ENCODE data around the gene ARFGAP3. TPM values are rescaled to one million over a fixed set of nuclear protein-coding genes. Genes with fewer than 3 reads are reported as not detected.

ARFGAP3 gene
- total RNA-seq, 2 donors from 2014 or later = 20.5 to 36.9 TPM

DNA sequence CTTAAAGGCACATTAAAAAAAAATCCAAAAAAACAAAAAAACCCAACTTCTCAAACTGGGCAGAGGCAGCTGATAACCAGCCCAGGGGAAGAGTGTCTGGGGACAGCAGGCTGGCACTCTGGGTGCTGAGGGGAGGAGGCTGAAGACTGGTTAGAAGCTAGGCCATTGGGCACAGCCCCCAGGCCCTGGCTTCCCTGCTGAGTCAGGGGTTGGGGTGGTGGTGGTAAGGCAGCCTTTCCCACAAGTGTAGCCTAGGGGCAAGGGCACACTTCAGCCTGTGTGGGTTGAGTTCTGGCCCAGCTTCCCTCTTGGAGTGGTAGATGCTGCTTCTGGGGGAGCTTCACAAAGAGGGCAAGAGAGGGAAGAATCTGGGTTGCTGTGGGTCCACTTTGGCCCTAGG, 16.3 kb upstream of the ARFGAP3 start:
- Mint-ChIP-seq H3K27ac (no peak overlapping the region), H3K4me1 (no peaks in the 10 kb centered on the region)
- no peak for DNase-seq

DNA sequence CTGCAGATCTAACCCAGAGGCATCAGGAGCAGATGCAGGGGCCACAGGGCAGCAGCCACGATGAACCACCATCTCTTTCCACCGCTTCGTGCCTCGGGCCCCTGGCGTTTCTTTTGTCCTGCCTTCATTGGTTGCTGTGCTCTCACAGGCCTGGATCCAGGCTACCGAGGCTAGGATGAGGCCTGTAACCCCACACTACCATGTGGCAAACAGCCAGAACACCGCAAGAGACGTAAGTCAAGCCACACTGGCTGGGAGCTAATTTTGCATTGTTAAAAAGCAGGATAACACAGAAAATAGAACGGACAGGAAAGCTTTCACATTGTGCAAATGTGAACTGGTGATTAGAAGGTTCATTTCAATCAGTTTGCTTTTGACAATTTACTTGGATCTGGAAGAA, 15.7 kb upstream of the ARFGAP3 start:
- TF ChIP-seq CTCF (conservative IDR thresholded peaks at IDR 0.05) = no peak
- Histone ChIP-seq H3K4me1 (ENCODE audit: control insufficient read depth, insufficient read depth, low read length) (no peaks in the 10 kb centered on the region), H3K9me3 (ENCODE audit: control insufficient read depth, low read length) (no peaks in the 10 kb centered on the region), H3K27me3 (ENCODE audit: control insufficient read depth, insufficient read depth, low read length, poor library complexity, severe bottlenecking) (no peaks in the 10 kb centered on the region), H3K9ac (ENCODE audit: extremely low read depth, low read length, poor library complexity, severe bottlenecking) (no peak overlapping the region), H3K4me3 (ENCODE audit: low read length) (no peak overlapping the region), H3K36me3 (ENCODE audit: control insufficient read depth, insufficient read depth, low read length) (peaks cover 57% of the 10 kb centered on the region), H3K27ac (ENCODE audit: low read depth, low read length) (no peak overlapping the region)
- no peak overlapping the region for H3K4me3 Mint-ChIP-seq
- H3K36me3 Mint-ChIP-seq (ENCODE audit: low read depth) = peaks cover 52% of the 10 kb centered on the region
- no peak for DNase-seq
- no peak overlapping the region for H3K27ac Mint-ChIP-seq
- no peaks in the 10 kb centered on the region for H3K9me3 Mint-ChIP-seq
- H3K27me3 Mint-ChIP-seq (ENCODE audit: insufficient read depth) = no peaks in the 10 kb centered on the region
- 95 to 97% methylated on average over 9 of the region's 9 CpGs for WGBS, 2 experiments (ENCODE audit: insufficient coverage in 1 of 2, insufficient read length in 1 of 2)
- no peaks in the 10 kb centered on the region for H3K4me1 Mint-ChIP-seq

More for the DNA sequence above, 16.3 kb upstream of the ARFGAP3 start:
- no peak overlapping the region for H3K27ac ChIP-seq (ENCODE audit: low read depth, low read length)
- Mint-ChIP-seq H3K9me3 (no peaks in the 10 kb centered on the region), H3K4me3 (no peak overlapping the region), H3K36me3 (ENCODE audit: low read depth) (peaks cover 52% of the 10 kb centered on the region), H3K27me3 (ENCODE audit: insufficient read depth) (no peaks in the 10 kb centered on the region)
- no peak overlapping the region for H3K4me3 ChIP-seq (ENCODE audit: low read length)
- H3K9ac ChIP-seq (ENCODE audit: extremely low read depth, low read length, poor library complexity, severe bottlenecking) = no peak overlapping the region
- TF ChIP-seq CTCF (conservative IDR thresholded peaks at IDR 0.05) = no peak
- no peaks in the 10 kb centered on the region for H3K4me1 ChIP-seq (ENCODE audit: control insufficient read depth, insufficient read depth, low read length)
- peaks cover 61% of the 10 kb centered on the region for H3K36me3 ChIP-seq (ENCODE audit: control insufficient read depth, insufficient read depth, low read length)
- H3K27me3 ChIP-seq (ENCODE audit: control insufficient read depth, insufficient read depth, low read length, poor library complexity, severe bottlenecking) = no peaks in the 10 kb centered on the region
- no peaks in the 10 kb centered on the region for H3K9me3 ChIP-seq (ENCODE audit: control insufficient read depth, low read length)

DNA sequence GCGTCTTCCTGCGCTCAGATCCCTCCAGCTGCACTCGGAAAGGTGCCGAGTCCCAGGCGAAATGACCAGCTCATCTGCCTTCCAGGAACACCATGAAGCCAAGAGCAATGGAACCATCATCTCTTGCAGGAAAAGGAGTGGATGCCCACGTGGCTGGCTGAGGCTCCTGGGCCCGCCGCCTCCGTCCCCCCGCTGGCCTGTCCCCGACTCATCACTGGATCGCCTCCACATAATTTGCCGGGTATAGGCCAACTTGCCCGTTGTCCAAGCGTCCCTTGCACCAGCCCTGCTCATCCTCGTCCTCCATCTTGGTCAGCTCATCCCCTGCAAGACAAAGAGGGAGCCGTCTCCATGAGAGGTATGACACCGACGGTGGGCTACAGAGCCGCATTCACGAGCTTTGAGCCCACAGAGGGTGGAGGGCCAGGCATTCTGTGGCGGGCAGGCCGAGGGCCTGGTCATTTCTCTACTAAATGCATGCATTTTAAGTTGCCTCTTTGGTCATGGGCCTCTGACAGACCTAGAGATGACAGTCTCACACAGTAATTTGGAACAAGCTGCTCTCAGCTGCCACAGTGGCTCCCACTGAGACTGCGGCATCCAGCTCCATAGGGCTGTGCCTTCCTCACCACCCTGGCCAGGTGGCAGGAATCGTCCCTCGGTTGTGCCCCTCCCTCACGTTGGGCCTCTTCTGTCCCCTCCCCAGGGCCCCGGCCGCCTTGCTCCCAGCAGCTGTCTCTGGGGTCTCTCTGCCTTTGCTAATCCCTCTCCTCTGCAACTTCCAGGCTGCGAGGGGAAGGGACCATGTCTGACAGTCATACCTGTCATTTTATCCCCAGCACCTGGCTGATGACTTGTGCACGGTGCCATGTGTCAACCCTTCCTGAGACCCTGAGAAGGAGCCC, 14.3 kb upstream of the ARFGAP3 start:
- Histone ChIP-seq H3K9me3 (ENCODE audit: control insufficient read depth, low read length) (no peaks in the 10 kb centered on the region), H3K9ac (ENCODE audit: extremely low read depth, low read length, poor library complexity, severe bottlenecking) (no peak overlapping the region), H3K27ac (ENCODE audit: low read depth, low read length) (no peak overlapping the region), H3K27me3 (ENCODE audit: control insufficient read depth, insufficient read depth, low read length, poor library complexity, severe bottlenecking) (no peaks in the 10 kb centered on the region), H3K4me3 (ENCODE audit: low read length) (no peak overlapping the region), H3K4me1 (ENCODE audit: control insufficient read depth, insufficient read depth, low read length) (no peaks in the 10 kb centered on the region), H3K36me3 (ENCODE audit: control insufficient read depth, insufficient read depth, low read length) (peaks cover 48% of the 10 kb centered on the region)
- Mint-ChIP-seq H3K4me3 (no peak overlapping the region), H3K27me3 (ENCODE audit: insufficient read depth) (no peaks in the 10 kb centered on the region), H3K4me1 (no peaks in the 10 kb centered on the region), H3K9me3 (no peaks in the 10 kb centered on the region), H3K36me3 (ENCODE audit: low read depth) (peaks cover 46% of the 10 kb centered on the region), H3K27ac (no peak overlapping the region)
- no peak for TF ChIP-seq CTCF (conservative IDR thresholded peaks at IDR 0.05)
- DNase-seq = peak; percentile 34
- WGBS, 2 experiments (ENCODE audit: insufficient coverage in 1 of 2, insufficient read length in 1 of 2) = 94 to 98% methylated on average over 25 to 31 of the region's 31 CpGs

Data from endodermal cell (in vitro differentiated cells).